ENCODE results near the gene DERA.
"Not testable (repeated sequence)": the region's sequence is repeated elsewhere in the genome, so short reads cannot be mapped to it uniquely, and the experiment has no call there.

DERA gene

DNA sequence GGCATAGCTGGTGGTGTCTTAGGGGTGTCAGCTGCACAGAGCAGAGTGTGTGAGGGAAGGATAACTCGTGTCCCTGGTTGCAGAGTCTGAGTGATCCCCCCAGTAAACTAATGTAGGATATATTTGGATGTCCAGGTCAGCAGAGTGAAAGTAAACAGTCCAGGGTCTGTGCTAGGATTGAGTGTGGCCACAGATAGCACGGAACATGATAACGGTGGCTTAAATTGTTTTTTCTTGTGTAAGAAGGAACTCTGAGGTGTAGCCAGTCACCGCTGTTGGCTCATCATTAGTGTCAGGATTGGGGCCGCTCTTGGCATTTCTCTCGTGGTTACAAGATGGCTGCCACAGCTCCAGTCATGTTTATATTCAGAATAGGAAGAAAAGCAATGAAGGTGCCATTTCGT lies 97.3 kb downstream of the DERA start:
- DNase-seq (ENCODE audit: low read depth, low spot score) = no peak

DNA sequence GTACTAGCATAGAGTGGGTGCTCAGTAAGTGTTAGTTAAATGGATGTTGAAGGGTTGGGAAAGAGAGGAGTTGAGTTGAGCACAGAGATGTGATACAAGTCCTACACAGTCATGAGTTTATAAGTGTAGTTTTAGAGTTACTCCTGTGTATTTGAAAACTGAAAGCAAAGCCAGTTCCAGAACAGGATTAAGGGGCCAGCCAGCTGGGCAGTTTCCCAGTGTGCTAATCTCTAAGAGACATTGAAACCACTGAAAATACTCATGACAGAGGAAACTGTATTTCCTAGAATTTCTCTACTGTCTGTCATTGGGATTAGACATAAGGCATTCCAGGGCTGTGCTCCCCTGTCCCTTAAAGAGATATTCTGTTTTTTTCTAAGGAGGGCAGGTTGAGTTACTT lies 101.0 kb downstream of the DERA start:
- no peak for DNase-seq (ENCODE audit: low read depth, low spot score)

GRCh38 chr12:16013722-16014121 lies 102.6 kb downstream of the DERA start:
- not testable (repeated sequence) for DNase-seq (ENCODE audit: low read depth, low spot score)

DNA sequence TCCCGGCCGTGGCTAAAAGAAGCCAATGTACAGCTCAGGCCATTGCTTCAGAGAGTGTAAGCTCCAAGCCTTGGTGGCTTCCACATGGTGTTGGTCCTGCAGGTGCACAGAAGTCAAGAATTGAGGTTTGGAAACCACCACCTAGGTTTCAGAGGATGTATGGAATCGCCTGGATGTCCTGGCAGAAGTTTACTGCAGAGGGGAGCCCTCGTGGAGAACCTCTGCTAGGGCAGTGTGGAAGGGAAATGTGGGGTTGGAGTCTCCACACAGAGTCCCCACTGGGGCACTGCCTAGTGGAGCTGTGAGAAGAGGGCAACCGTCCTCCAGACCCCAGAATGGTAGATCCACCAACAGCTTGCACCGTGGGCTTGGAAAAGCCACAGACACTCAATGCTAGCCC lies 103.3 kb downstream of the DERA start:
- DNase-seq (ENCODE audit: low read depth, low spot score) = not testable (repeated sequence)

GRCh38 chr12:16016748-16017147 lies 105.6 kb downstream of the DERA start:
- DNase-seq (ENCODE audit: low read depth, low spot score) = no peak

DNA sequence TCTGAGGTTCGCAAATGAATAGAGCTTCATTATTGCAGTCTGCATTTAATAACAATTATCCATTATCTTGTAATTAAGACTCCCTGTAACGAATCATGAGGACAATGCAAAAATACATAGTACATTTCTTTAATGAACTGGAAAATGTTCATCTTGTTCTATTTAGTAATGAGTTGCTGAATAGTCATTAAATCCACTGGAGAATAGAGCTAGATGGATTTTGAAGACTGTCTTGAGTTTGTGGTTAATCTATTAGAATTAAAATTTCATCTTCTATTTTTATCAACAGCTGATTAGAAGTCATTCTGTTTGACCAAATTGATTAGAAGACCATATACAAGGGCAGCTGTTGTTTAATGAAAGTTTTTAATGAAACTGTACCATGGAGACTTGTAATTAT lies 107.2 kb downstream of the DERA start:
- DNase-seq (ENCODE audit: low read depth, low spot score) = no peak

GRCh38 chr12:16019136-16019535 lies 108.0 kb downstream of the DERA start:
- no peak for DNase-seq (ENCODE audit: low read depth, low spot score)

DNA sequence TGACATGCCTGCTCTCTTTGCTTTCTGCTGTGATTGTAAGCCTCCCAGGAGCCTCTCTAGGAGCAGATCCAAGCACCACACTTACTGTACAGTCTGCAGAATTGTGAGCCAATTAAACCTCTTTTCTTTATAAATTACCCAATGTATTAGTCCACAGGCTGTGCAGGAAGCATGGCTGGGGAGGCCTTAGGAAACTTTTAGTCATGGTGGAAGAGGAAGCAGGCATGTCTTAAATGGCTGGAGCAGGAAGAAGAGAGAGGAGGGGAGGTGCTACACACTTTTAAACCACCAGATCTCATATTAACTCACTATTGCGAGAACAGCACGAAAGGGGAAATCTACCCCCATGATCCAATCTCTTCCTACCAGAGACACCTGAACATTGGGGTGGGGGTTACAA lies 108.9 kb downstream of the DERA start:
- no peak for DNase-seq (ENCODE audit: low read depth, low spot score)

DNA sequence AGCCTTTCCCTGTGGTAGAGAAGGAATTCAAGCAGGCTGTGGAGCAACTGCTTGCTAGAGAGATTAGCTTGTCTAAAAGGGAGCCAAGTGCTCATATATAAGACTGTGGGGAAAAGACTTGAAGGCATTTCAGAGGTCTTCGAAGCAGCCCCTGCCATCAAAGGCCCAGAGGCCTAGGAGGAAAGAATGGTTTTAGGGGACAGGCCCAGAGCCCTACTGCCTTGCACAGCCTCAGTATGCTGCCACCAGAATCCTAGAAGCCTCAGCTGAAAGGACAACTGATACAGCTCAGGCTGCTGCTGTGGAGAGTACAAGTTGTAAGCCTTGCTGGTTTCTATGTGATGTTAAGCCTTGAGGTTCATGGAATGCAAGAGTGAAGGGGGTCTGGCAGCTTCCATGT lies 109.9 kb downstream of the DERA start:
- DNase-seq (ENCODE audit: low read depth, low spot score) = no peak

GRCh38 chr12:16021676-16022075 lies 110.5 kb downstream of the DERA start:
- DNase-seq (ENCODE audit: low read depth, low spot score) = no peak

DNA sequence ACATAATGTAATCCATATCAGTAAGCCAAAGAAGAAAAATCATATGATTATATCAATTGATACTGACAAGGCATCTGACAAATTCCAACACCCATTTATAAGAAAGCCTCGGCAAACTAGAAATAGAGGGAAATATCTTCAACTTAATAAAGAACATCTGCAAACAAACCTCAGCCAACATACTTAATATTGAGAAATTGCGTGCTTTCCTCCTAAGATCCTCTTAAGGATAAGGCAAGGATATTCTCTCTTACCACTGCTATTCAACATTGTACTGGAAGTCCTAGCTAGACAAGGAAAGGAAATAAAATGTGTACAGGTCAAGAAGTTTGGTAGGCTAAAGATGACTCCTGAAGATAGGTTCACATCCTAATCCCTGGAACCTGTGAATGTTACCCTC lies 115.9 kb downstream of the DERA start:
- no peak for DNase-seq (ENCODE audit: low read depth, low spot score)

DNA sequence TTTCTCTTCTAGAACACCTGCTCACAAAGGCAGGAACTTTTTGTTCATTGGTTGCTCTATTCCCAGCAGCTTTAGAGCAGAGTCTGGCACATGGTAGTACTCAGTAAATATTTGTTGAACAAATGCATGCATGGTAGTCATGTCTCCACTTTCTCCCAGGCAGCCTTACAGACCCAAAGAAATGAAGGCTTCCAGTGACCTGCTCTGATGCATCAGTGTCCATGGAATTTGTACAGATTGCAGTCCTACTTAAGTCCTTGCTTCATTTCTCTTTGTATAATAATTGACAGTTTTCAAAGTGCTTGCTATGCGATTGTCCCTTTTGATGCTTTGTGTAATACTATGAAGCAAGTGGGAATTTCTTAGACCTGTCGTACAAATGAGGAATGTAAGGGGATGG lies 119.6 kb downstream of the DERA start:
- DNase-seq (ENCODE audit: low read depth, low spot score) = no peak

DNA sequence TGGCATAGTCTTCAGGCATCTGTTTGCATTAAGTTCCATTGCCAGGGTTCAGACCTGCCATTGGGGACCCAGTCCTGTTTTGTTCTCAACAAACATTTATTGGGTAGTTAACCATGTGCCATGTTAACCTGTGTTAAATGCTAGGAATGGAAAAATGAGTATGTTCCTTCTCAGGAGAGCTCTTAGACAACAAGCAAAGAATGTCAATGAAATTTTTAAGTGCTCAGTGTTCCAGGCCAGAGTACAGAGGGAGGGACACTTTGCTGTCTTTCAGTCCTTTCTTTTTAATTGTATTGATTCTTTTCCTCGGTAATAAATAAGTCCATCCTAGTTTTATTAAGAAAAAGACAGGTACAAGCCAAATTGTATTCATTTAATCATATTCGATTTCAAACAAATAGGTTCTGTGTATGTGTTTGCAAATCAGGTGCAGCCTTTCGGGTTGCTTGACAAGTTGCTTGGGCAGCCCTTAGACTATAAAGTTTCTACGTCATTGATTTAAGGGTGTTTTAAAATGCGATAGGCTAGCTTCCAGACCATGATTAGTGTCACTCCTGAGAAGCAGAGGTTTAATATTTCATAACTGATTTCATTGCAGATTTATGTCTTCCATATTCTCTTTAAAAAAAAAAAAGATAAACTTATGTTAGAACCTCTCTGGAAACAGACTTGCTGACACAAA lies 123.1 kb downstream of the DERA start:
- no peak for DNase-seq (ENCODE audit: low read depth, low spot score)

- DNase-seq (ENCODE audit: low read depth, low spot score) = no peak
Measured at GRCh38 chr12:16036073-16036472, 124.9 kb downstream of the DERA start.

- no peak for DNase-seq (ENCODE audit: low read depth, low spot score)
Measured at GRCh38 chr12:16037533-16037932, 126.4 kb downstream of the DERA start.

DNA sequence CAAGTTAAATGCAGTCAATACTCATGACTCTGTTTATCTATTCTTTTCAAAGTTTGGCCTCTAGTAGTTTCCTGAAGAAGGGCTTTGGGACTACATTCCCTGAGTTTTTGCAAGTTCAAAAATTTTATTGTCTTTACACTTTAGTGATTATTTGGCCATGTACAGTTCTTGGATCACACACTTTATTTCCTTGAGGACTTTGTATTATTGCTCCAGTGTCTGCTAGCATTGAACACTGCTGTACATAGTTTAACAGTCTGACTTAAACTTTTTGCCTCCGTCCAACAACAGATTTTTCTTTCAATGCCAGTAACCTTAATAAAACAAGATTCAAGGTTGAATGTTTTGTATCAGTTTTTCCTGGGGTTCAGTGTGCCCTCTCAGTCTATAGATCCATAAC lies 132.3 kb downstream of the DERA start:
- no peak for DNase-seq (ENCODE audit: low read depth, low spot score)

DNA sequence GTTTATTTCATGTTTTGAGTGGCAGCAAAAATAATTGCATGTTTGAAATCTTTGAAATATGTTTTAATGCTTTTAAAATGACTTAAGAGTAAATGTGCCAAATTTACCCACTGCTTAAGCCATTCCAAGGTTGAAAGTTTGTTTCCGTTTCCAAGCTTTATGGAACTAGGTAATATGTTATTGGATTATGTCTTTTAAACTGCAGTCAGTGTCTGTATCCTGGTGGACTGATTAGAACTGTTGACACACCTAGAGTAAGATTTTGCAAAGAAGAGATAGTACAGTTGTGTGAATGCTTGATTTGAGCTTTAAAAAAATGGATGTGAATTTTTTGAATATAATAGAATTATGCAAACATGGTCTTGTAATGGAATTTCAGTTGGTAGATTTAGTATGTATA lies 135.1 kb downstream of the DERA start:
- no peak for DNase-seq (ENCODE audit: low read depth, low spot score)

GRCh38 chr12:16048511-16048910 lies 137.4 kb downstream of the DERA start:
- no peak for DNase-seq (ENCODE audit: low read depth, low spot score)

DNA sequence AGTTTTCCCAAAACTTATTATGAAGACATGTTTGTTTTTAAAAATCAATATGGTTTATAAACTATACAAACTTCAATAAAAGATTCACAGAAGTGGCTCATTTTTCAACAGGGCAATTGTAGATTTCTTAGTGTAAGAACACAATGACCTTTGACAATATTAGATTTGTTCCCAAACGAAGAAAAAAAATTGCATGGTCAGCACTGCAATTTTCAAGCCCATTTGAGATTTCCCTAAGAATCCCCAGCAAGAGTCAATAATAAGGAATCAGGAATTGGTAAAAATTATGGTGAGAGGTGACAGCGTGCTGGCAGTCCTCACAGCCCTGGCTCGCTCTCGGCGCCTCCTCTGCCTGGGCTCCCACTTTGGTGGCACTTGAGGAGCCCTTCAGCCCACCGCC lies 145.8 kb downstream of the DERA start:
- DNase-seq (ENCODE audit: low read depth, low spot score) = no peak

DNA sequence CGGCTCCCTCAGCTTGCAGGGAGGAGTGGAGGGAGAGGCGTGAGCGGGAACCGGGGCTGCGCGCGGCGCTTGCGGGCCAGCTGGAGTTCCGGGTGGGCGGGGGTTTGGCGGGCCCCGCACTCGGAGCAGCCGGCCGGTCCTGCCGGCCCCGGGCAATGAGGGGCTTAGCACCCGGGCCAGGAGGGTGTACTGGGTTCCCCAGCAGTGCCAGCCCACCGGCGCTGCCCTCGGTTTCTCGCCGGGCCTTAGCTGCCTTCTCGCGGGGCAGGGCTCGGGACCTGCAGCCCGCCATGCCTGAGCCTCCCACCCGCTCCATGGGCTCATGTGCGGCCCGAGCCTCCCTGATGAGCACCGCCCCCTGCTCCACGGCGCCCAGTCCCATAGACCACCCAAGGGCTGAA lies 146.2 kb downstream of the DERA start:
- DNase-seq (ENCODE audit: low read depth, low spot score) = not testable (repeated sequence)

DNA sequence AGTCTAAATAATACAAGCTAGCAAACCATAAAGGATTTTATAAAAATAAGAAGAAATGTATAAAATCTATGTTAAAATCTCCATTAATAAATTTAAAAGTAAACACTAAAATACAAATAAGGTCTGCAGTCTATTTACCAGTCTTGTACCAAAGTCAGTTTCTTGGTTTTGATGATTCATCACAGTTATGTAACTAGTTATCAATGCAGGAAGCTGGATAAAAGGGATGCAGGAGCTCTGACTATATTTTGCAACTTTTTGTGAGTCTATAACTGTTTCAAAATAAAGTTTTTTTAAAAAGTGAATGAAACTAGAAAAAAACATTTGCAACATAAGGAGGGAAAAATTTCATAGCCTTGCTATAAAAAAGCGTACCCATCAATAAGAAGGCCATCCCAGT lies 151.5 kb downstream of the DERA start:
- DNase-seq (ENCODE audit: low read depth, low spot score) = no peak

GRCh38 chr12:16063726-16064125 lies 152.6 kb downstream of the DERA start:
- DNase-seq (ENCODE audit: low read depth, low spot score) = no peak

DNA sequence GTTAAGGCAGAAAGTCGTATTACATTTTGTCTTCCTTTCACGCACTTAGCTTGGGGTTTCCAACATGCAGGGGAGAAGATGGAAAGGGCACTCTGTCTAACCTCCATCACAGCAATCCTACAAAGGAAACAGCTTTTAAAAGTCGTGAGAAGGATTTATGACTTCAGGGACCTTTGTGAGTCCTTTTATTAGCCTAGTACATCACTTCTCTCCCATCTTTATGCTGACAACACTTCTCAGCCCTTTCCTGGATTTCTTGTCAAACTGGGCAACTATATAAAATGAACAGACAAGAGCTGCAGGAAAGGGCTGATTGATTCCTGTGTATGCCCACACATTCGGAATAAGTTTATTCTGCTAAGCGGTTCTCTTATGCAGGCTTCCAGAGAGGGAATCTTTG lies 159.0 kb downstream of the DERA start:
- DNase-seq (ENCODE audit: low read depth, low spot score) = no peak

DNA sequence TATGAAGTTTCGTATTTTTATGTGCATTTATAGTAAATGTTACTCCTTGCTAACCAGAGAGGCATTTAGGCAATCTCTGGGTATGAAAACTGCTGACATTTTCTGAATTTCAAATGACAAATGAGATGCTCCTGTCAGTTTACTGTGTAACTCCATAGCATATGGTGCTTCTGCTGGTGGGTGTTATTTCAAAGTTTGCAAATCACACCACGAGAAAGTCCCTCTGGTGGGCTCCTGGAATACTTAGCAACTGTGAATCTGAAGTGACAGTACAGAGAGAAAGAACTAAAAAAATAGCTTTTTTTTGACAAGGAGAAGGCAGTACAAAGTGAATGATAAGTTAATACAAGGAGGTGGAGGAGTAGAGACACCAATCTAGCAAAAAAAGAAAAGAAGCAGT lies 161.5 kb downstream of the DERA start:
- DNase-seq (ENCODE audit: low read depth, low spot score) = no peak

Measured in iPS DF 19.7 (cell line).